ENCODE results near the gene MGARP.

DNA sequence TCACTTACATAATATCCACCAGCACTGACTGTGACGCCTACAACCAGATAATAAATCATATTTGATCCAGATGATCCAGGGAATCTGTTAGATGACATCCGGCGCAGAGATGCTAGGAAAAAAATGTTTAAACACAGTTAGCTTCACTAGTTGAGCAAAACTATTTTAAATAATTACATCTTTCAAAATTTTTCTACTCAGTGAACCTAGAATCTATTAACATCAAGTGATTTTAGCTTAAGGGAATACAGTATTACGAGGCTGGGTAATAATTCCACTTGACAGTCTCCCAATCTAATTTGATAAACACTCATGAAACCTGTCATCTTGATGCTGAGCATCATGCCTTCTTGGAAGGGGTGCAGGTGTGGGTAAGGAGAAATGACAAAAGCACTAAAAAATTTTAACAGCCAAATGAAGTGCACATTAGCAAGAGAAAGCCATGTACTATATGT lies 4.7 kb downstream of the MGARP start:
- TF ChIP-seq, protein P1, sequence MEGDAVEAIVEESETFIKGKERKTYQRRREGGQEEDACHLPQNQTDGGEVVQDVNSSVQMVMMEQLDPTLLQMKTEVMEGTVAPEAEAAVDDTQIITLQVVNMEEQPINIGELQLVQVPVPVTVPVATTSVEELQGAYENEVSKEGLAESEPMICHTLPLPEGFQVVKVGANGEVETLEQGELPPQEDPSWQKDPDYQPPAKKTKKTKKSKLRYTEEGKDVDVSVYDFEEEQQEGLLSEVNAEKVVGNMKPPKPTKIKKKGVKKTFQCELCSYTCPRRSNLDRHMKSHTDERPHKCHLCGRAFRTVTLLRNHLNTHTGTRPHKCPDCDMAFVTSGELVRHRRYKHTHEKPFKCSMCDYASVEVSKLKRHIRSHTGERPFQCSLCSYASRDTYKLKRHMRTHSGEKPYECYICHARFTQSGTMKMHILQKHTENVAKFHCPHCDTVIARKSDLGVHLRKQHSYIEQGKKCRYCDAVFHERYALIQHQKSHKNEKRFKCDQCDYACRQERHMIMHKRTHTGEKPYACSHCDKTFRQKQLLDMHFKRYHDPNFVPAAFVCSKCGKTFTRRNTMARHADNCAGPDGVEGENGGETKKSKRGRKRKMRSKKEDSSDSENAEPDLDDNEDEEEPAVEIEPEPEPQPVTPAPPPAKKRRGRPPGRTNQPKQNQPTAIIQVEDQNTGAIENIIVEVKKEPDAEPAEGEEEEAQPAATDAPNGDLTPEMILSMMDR (conservative IDR thresholded peaks at IDR 0.05 in 1 of 2, IDR thresholded peaks at IDR 0.05 in 1 of 2; ENCODE audit: low read depth in 1 of 2, low read length in 2 of 2) = no peak
- TF ChIP-seq EZH2 (IDR thresholded peaks at IDR 0.05; ENCODE audit: low read length, missing control alignments) = no peak

All from fibroblast of lung (primary cell).